ENCODE data around the gene GLCCI1.

GLCCI1 gene

GRCh38 chr7:7959979-7960670, 8.5 kb upstream of the GLCCI1 start:
- no peak for DNase-seq (ENCODE audit: low read depth)
- no peak for TF ChIP-seq CTCF (IDR thresholded peaks at IDR 0.05; ENCODE audit: control insufficient read depth, extremely low read depth, insufficient read depth)

GRCh38 chr7:7962851-7963250, 5.7 kb upstream of the GLCCI1 start:
- no peak overlapping the region for H3K4me3 ChIP-seq (ENCODE audit: low read depth, low read length)
- no peak for DNase-seq (ENCODE audit: low read depth)
- no peak for TF ChIP-seq CTCF (IDR thresholded peaks at IDR 0.05; ENCODE audit: control insufficient read depth, extremely low read depth, insufficient read depth)

More at GRCh38 chr7:7959979-7960670, 8.5 kb upstream of the GLCCI1 start:
- H3K4me3 ChIP-seq (ENCODE audit: low read depth, low read length) = no peak overlapping the region

GRCh38 chr7:7964250-7964649, 4.3 kb upstream of the GLCCI1 start:
- TF ChIP-seq CTCF (IDR thresholded peaks at IDR 0.05; ENCODE audit: control insufficient read depth, extremely low read depth, insufficient read depth) = no peak
- no peak overlapping the region for H3K4me3 ChIP-seq (ENCODE audit: low read depth, low read length)
- DNase-seq (ENCODE audit: low read depth) = no peak

- no peak overlapping the region for H3K4me3 ChIP-seq (ENCODE audit: low read depth, low read length)
- TF ChIP-seq CTCF (IDR thresholded peaks at IDR 0.05; ENCODE audit: control insufficient read depth, extremely low read depth, insufficient read depth) = no peak
- no peak for DNase-seq (ENCODE audit: low read depth)
Observed at GRCh38 chr7:7964691-7965090, 3.9 kb upstream of the GLCCI1 start.

GRCh38 chr7:7965301-7965700, 3.3 kb upstream of the GLCCI1 start:
- no peak for TF ChIP-seq CTCF (IDR thresholded peaks at IDR 0.05; ENCODE audit: control insufficient read depth, extremely low read depth, insufficient read depth)
- no peak for DNase-seq (ENCODE audit: low read depth)
- no peak overlapping the region for H3K4me3 ChIP-seq (ENCODE audit: low read depth, low read length)

- H3K4me3 ChIP-seq (ENCODE audit: low read depth, low read length) = no peak overlapping the region
- TF ChIP-seq CTCF (IDR thresholded peaks at IDR 0.05; ENCODE audit: control insufficient read depth, extremely low read depth, insufficient read depth) = no peak
- DNase-seq (ENCODE audit: low read depth) = no peak
Observed at GRCh38 chr7:7966141-7966734, 2.4 kb upstream of the GLCCI1 start.
